Left cardiac atrium (tissue), 4 donors: ENCODE results near the gene MYO5A. TPM values are rescaled to one million over a fixed set of nuclear protein-coding genes. Genes with fewer than 3 reads are reported as not detected.
A peak's percentile ranks its signal among the peaks of the same experiment; 100 is the strongest.
"Not testable (repeated sequence)": the region's sequence is repeated elsewhere in the genome, so short reads cannot be mapped to it uniquely, and the experiment has no call there.

ENCODE experiments used
- ATAC-seq, 2 donors: fragments of 200-7000 bp; cut with Tn5 transposase; one replicate each; pipeline ENCODE4 v1.9.1; 2020; ENCODE audit warnings: mild to moderate bottlenecking in 2 of 2, moderate library complexity in 2 of 2
- DNase-seq: peaks from one replicate; pipeline ENCODE4 v3.0.0-alpha.2; 2020
- intact Hi-C, 2 donors: fragments of 100-400 bp; cut with DNase I; formaldehyde crosslinking; loops; one replicate each; pipeline versions ENCODE4 v1.14.1 to v1.15.1; 2022 to 2023
- long read RNA-seq: library from polyadenylated mRNA; unstranded; transcript quantifications from one replicate; pipeline ENCODE4 v2.0.0, GENCODE V29; 2021
- total RNA-seq, 2 donors: library from RNA; stranded (reverse); fragmentation: NEBNext Ultra II Directional; extraction: Animal tissue kit (Norgen Biotek cat#: 25700); gene quantifications; one replicate each; pipeline ENCODE4 v1.2.1, GENCODE V29; 2021
- donor health status: DM: no; HTN: yes; CAD: no.
- donor health status: DM: no; HTN: yes; CAD: no; lungs with severe emphysema.
- donor health status: DM: yes; HTN: yes; CAD: no.
- donor health status: Dilated cardiomyopathy.

The MYO5A gene
- 10 to 100 TPM; 18.1 to 19.4 TPM for total RNA-seq
- long read RNA-seq, partial matches to known transcripts, result 4 of 5 reads
- long read RNA-seq, other reads (novel, unspliced or antisense), result 1 of 5 reads

DNA sequence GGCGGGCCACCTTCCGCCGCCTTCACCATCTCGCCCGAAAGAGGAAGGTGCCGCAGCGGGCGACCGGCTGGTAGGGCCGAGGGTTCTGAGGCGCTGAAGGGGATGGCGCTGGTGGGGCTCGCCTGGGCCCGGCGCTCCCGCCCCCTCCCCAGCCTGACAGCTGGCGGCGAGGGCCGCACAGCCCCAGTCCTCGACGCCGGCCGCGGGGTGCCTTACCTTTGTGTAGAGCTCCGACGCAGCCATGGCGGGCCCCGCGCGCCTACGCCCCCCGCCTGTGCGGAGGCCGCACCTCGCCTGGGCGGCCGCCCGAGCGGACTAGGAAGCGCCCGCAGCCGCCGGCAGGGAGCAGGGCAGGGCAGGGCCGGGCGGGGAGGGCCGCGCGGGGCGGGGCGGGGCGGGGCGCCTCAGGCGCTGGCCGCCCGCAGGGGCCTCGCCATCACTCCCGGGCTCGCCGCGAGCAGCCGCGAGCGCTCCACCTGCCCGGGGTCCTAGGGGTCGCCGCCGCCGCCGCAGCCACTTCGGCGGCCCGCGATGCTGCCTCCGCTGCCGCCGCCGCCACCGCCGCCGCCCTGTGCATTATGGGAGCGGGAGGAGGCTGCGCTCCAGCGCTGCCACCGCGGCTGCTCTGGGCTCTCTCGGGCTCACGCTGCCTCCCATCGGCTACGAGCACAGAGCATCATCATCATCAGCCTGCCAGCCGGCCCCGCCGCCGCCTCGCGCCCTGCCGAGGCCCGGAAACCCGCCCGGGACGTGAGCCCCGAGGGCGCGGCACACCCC is at the start of gene MYO5A:
Gene MYO5A (minus strand): TSS at position 317 of the 777 bp plus-strand sequence. CDS start 74 bp downstream, at position 243.
- DNase-seq (peak; percentile 79), ATAC-seq (peak; percentile 95)
- intact Hi-C loops, result loop anchor here in 1 of 2 donors (10.0 kb wide), 1 partner anchor 134 kb away; no protein-coding TSS in a partner anchor

DNA sequence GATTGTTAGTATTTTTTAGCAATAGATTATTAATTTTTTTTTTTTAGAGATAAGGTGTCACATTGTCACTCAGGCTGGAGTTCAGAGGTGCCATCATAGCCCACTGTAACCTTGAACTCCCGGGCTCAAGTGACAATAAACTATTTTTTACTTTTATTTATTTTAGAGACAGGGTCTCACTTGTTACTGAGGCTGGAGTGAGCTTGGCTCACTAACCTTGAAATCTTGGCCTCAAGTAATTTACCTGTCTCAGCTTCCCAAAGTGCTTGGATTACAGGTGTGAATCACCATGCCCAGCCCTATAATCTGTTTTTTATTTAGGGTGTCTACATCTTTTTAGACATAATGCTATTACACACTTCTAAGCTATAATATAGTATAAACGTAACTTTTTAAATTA is 48.0 kb upstream of the MYO5A start:
- intact Hi-C loops, result no loop called here
- no peak for ATAC-seq
- no peak for DNase-seq

DNA sequence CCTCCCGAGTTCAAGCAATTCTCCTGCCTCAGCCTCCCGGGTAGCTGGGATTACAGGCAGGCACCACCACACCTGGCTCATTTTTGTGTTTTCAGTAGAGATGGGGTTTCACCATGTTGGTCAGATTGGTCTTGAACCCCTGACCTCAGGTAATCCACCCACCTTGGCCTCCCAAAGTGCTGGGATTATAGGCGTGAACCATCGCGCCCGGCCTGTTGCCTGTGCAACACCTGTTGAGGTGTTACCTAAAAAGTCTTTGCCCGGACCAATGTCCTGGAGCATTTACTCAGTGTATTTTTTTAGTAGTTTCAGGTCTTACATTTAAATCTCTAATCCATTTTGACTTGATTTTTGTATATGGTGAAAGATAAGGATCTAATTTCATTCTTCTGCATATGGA is 46.9 kb upstream of the MYO5A start:
- ATAC-seq, DNase-seq, intact Hi-C loops: not testable (repeated sequence)

DNA sequence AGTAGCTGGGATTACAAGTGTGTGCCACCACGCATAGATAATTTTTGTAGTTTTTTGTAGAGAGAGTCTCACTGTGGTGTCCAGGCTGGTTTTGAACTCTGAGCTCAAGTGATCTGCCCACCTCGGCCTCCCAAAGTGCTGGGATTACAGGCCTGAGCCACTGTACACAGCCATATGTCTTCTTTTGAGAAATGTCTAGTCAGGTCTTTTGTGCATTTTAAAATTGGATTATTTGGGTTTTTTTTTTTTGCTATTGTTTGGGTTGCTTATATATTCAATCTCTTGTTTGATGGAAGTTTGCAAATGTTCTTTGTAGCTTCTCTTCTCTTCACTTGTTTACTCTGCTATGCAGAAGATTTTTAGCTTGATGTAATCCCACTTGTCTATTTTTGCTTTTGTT is 46.4 kb upstream of the MYO5A start:
- ATAC-seq, result no peak
- DNase-seq, result no peak
- intact Hi-C loops, result no loop called here

DNA sequence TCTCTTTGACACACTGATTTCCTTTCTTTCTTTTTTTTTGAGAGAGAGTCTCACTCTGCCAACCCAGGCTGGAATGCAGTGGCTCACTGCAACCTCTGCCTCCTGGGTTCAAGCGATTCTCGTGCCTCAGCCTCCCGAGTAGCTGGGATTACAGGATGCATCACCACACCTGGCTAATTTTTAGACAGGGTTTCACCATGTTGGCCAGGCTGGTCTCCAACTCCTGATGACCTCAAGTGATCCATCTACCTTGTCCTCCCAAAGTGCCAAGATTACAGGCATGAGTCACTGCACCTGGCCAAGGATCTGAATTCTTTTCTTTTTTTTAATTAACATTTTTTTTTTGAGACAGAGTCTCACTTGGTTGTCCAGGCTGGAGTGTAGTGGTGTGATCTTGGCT is 45.9 kb upstream of the MYO5A start:
- intact Hi-C loops, DNase-seq, ATAC-seq: not testable (repeated sequence)

DNA sequence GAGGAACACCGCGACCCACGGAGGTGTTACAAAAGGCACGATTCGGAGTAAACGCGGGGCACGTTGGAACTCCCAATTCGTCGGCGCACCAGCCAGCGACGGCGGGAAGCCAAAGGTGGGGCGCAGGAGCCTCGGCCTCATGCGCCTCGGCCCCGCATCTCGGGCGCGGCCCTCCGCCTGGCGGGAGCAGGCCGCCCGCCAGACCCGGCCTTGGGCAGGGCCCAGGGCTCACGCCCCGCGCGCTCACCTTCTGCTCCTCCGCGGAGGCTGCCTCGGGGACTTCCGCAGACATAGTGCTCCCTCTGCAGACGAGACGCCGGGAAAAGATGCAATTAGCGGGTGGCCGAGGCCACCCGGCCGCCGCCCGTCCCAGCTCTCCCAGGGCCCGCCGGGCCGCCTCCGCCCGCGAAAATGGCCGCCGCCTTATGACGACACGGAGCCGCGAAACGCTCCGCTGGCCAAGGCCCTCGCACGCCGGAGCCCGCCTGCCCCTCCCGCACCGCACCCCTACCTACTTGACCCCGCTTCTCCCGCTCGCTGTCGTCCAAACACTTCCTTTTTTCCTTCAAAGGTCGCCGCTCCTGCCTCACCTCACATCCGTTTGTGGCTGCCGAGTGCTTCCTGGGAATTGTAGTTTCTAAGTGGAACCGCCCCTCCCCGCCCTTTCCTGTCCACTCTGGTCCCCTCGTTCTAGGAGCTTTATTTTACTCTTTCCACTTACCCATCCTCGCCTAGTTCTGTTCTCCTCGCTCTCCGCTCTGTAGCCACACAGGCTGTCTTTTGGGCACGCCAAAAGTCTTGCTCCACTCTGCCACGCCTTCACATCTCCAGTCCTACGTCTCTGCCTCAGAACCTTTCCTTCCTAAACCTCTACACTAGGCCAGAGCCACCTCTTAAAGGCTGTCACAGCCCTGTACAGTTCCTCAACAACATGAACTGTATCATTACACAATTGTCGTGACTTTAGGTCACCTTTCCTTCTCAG is 40.2 kb upstream of the MYO5A start, which contains the start of gene ARPP19:
Gene ARPP19 (minus strand): TSS at position 430 of the 985 bp plus-strand sequence. CDS start 138 bp downstream, at position 292.
- DNase-seq, result peak; percentile 91
- ATAC-seq, result peak; percentile 91 to 94
- intact Hi-C loops, result loop anchor here (10.0 kb wide), 2 partner anchors 224 to 234 kb away; no protein-coding TSS in a partner anchor

DNA sequence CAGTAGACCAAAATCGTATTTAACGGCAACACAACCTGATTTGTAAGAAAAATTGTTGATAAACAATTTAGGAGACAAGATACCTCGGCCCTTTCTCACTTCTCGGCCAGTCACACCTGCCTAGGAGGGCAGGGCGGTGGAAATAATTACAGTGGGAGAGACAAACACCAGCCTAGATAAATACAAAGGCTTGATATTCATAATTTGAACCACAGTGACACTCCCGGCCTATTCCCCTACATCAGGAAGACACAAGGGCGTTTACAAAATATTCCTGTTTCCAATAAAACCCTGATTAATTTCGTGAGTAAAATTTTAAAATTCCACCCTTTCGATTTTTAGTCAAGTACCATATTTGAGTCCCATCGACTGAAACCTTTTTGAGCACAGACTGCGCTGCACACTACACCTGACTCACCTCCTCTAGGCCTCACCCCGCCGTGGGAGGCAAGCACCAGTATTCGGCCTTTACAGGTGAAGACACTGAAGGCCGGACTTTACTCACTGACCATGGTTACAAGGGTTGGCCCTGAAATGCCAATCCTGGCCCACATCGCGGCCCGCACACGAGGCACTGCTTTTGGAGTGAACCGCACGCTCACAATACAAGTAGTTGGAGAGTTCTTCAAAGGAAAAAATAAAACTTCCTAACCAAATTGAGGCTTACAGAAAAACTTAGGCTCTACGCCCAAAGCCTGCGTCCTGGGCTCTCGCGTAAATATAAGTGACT is 39.4 kb upstream of the MYO5A start:
- DNase-seq (no peak), ATAC-seq (peak; percentile 33 to 61)
- intact Hi-C loops, result loop anchor here (10.0 kb wide), 2 partner anchors 223 to 233 kb away; no protein-coding TSS in a partner anchor

DNA sequence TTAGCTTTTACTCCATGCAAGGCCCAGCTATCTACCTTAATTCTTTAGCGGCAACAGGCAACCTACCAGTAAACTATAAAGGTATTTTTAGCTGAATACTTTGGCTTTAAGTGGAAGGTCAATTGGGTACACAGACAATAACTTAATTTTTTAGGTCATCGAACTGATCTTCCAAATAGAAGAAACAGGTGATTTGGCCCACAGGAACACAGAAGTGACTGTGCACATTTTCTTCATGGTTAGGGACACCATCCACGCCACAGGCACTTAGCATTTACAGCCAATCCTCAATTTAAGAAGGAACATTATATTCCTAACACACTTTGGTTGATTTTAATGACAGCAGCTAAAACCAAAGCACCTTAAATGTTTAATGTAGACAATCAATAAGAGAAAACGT is 38.2 kb upstream of the MYO5A start:
- intact Hi-C loops, result loop anchor here (10.0 kb wide), 2 partner anchors 222 to 232 kb away; no protein-coding TSS in a partner anchor
- DNase-seq, result no peak

DNA sequence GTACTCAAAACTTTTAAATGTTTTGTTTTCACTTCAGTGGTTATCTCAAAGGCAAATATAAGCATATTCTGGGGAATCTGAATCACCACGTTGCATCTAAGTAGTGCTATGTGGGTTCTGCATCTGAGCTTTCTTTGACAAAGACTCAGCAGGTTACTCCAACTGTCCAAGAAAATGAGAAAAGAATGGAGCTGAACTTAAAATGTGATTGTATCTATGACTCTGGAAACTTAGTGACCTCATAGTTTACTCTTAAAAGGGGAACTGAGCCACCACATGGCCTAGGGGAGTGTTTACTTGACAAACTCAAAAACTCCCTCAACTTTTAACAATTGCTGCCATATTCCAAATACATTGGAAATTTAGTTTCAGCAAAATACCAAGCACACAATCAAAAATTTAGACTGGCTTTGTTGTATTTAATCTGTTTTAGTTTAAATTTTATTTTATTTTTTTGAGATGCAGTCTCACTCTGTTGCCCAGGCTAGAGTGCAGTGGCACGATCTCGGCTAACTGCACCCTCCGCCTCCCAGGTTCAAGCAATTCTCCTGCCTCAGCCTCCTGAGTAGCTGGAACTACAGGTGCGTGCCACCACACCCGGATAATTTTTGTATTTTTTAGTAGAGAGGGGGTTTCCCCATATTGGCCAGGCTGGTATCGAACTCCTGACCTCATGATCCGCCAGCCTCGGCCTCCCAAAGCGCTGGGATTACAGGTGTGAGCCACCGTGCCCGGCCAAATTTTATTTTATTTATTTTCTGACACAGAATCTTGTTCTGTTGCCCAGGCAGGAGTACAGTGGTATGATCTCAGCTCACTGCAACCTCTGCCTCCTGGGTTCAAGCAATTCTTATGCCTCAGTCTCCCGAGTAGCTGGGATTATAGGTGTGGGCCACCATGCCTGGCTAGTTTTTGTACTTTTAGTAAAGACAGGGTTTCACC is 37.0 kb upstream of the MYO5A start:
- intact Hi-C loops, result loop anchor here (10.0 kb wide), 2 partner anchors 221 to 231 kb away; no protein-coding TSS in a partner anchor
- ATAC-seq, DNase-seq: not testable (repeated sequence)

More for the DNA sequence above, 38.2 kb upstream of the MYO5A start:
- no peak for ATAC-seq

DNA sequence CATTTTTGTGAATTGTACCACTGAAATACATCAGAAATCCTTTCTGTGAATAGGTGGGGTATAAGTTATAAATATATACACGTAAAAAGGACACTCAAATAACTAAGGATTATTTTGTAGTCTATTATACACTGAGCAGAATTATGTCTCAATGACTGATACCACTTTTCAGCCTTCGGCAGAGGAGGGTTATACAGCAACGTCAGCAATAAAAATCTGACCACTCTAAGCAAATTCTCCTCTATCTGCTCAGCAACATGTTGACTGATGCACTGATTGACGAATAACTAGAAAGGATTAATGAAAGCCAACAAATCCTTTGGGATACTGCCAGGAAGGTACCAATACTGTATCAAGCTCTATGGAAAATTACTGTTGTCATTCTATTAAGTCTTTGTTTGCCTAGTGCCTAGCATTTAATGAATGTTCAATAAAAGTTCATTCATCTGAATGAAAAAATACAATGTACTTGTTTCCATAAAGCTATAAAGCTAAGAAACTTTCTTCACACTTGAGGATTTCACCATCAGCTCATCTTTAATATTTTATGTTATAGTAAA is 34.9 kb upstream of the MYO5A start:
- no peak for DNase-seq
- intact Hi-C loops, result loop anchor here (10.0 kb wide), 2 partner anchors 219 to 229 kb away; no protein-coding TSS in a partner anchor
- no peak for ATAC-seq

DNA sequence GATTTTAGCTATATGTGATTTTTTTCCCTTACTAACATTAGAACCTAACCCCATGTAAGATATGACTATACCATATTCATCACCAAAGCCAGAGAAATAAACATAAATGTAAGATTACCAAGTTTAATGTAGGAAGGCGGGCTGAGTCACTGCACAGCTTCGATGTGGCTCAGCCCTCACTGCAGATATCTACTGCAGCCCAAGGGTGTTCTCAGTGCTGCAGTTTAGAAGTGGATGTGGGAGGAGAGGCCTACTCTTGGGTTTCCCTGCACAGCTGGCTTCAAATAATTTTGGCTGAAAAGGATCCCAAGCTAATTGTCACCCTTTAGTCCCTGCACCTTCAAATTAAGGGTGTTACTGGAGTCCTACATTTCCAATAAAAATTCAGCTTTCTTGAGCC is 30.9 kb upstream of the MYO5A start:
- intact Hi-C loops, result no loop called here
- ATAC-seq (peak; percentile 41 to 73), DNase-seq (no peak)

DNA sequence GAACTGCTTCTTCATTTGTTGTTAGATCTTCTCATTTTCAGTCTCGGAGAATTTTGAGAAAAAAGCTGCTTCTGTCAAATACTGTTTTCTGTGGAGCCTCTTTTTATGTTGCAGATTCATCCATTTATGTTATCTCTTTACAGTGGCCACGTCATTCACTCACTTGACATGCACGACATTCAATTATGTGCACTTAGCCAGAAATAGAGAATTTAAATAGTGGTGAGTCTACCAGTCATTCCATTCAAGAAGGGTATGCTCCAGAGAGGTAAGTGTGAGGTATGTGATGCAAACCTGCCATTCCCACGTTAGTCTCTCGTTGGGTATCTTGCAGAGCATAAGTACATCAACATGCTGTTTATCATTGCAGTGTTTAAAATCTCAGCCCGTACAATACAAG is 30.3 kb upstream of the MYO5A start:
- DNase-seq (no peak), ATAC-seq (no peak)
- intact Hi-C loops, result no loop called here

DNA sequence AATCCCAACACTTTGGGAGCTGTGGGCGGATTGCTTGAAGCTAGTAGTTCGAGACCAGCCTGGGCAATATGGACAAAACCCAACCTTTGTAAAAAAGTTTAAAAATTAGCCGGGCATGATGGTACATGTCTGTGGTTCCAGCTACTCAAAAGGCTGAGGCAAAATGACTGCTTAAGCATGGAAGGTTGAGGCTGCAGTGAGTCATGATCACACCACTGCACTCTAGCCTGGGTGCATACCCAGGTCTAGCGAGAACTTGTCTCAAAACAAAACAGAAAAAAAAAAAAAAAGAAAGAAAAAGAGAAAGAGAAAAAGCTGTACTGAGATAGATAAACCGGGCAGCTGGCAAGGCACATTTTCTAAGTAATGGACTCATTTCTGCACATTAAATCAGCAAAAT is 29.5 kb upstream of the MYO5A start:
- DNase-seq (no peak), ATAC-seq (peak in 1 of 2 donors; percentile 61)
- intact Hi-C loops, result no loop called here

DNA sequence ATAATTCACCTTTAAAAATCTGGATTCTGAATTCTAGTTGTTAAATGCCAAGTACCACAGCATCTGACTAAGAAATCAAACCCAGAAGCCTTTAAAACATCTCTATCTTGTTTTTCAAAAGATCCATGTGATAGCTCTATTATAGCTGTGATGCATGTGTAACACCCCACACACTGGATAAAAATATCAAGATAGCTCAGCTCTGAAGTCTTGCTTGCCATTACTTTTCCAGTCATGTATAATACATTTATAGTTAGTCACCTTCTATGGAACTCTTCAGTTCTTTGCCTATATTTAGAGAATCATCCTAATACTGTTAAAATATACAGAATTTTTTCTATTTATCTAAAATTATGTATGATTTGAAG is 28.6 kb upstream of the MYO5A start:
- DNase-seq (no peak), ATAC-seq (no peak)
- intact Hi-C loops, result no loop called here

DNA sequence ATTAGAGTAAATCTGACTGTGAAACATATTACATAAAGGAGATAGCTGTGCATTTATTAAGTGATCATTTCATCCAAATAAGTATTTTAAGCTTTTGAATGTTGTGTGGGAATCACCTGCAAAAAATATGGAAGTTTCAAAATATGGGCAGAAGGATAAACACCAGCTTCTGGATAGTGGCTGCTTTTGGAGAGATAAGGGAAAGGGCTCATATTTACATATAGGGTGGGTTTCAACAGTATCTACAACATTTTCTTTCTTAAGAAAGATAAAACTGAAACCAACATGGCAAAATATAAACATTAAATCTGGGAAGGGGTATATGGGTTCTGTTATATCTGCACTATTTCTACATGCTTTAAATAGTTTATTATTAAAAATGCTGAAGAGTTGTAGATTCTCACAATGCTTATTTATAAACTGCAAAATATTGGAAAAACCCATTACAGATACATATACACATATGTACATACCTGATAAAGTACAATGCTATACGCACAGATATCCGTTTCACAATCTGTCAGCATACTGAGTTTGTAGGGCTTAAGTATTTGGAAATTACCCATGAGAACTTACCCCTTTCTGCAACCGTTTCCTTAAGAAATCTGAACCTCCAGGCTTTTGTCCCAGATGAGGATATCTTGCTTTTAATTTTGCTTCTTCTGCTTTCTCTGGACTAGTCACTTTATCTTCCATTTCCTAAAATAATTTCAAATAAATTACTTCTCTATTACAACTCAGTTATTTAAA is 28.0 kb upstream of the MYO5A start:
- ATAC-seq, result no peak
- intact Hi-C loops, result no loop called here

DNA sequence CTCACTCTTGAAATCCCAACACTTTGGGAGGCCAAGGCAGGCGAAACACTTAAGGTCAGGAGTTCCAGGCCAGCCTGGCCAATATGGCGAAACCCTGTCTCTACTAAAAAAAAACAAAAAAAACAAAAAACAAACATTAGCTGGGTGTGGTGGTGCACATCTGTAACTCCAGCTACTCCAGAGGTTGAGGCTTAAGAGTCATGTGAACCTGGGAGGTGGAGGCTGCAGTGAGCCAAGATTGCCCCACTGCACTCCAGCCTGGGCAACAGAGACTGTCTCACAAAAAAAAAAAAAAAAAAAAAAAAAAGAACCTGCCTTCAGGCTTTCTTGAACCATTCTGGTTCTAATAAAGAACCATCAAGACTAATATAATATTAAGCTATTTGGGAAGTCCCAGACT is 23.6 kb upstream of the MYO5A start:
- intact Hi-C loops, result no loop called here

More for the DNA sequence above, 28.0 kb upstream of the MYO5A start:
- DNase-seq, result no peak

More for the DNA sequence above, 23.6 kb upstream of the MYO5A start:
- DNase-seq, result no peak
- ATAC-seq, result no peak
